Breast epithelium (tissue), 3 donors: Measurements from ENCODE around the gene RPS6KL1.

Source experiments
- POLR2A ChIP-seq: fragments of 450-650 bp; IDR thresholded peaks from one replicate; pipeline ENCODE4 v1.6.1; 2016; ENCODE audit warnings: antibody characterized with exemption, mild to moderate bottlenecking, moderate library complexity
- POLR2AphosphoS5 ChIP-seq, 3 donors: sonication (generic); formaldehyde crosslinking; IDR thresholded peaks; one replicate each; pipeline ENCODE4 v1.6.1; 2017; ENCODE audit warnings: antibody characterized with exemption in 3 of 3
- TF ChIP-seq, protein P1 (sequence below), 3 donors: fragments of 450-650 bp; IDR thresholded peaks; one replicate each; pipeline ENCODE4 v1.5.1; 2016 to 2017; ENCODE audit warnings: antibody characterized with exemption in 3 of 3, mild to moderate bottlenecking in 3 of 3, moderate library complexity in 3 of 3

DNA sequence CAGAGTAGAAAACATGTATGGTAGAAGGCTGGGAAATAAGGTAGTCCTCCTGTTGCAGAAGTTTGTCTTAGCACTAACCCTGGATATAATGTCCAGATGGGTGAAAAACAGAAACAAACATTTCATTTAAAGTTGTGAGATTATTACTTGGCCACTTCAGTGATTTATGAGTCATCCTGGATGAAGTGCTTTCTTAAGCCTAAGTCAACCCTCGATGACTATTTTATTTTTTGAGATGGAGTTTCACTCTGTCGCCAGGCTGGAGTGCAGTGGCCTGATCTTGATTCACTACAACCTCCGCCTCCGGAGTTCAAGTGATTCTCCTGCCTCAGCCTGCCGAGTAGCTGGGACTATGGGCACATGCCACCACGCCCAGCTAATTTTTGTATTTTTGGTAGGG is 31.2 kb downstream of the RPS6KL1 start:
- TF ChIP-seq POLR2A (no peak), POLR2AphosphoS5 (IDR thresholded peaks at IDR 0.05) (no peak)
- TF ChIP-seq, protein P1, sequence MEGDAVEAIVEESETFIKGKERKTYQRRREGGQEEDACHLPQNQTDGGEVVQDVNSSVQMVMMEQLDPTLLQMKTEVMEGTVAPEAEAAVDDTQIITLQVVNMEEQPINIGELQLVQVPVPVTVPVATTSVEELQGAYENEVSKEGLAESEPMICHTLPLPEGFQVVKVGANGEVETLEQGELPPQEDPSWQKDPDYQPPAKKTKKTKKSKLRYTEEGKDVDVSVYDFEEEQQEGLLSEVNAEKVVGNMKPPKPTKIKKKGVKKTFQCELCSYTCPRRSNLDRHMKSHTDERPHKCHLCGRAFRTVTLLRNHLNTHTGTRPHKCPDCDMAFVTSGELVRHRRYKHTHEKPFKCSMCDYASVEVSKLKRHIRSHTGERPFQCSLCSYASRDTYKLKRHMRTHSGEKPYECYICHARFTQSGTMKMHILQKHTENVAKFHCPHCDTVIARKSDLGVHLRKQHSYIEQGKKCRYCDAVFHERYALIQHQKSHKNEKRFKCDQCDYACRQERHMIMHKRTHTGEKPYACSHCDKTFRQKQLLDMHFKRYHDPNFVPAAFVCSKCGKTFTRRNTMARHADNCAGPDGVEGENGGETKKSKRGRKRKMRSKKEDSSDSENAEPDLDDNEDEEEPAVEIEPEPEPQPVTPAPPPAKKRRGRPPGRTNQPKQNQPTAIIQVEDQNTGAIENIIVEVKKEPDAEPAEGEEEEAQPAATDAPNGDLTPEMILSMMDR (IDR thresholded peaks at IDR 0.05): no peak
